Suprapubic skin (tissue), 4 donors: ENCODE results near the gene MFAP1. TPM values are rescaled to one million over a fixed set of nuclear protein-coding genes. Genes with fewer than 3 reads are reported as not detected.

Source experiments
- DNase-seq, 2 donors: peaks; one replicate each; pipeline ENCODE4 v3.0.0-alpha.2; 2019; ENCODE audit warnings: low spot score in 2 of 2
- H3K27ac ChIP-seq: fragments of 200-600 bp; sonication (generic); one replicate; pipeline ENCODE4 v1.5.1; 2019
- H3K27me3 ChIP-seq: fragments of 200-600 bp; sonication (generic); one replicate; pipeline ENCODE4 v1.5.1; 2019
- H3K36me3 ChIP-seq: fragments of 200-600 bp; sonication (generic); one replicate; pipeline ENCODE4 v1.5.1; 2019
- H3K4me1 ChIP-seq: fragments of 200-600 bp; sonication (generic); one replicate; pipeline ENCODE4 v1.5.1; 2019
- H3K4me3 ChIP-seq: fragments of 200-600 bp; sonication (generic); one replicate; pipeline ENCODE4 v1.5.1; 2019; ENCODE audit warnings: mild to moderate bottlenecking
- H3K9me3 ChIP-seq: fragments of 200-600 bp; sonication (generic); one replicate; pipeline ENCODE4 v1.5.1; 2019
- EP300 ChIP-seq: sonication (generic); formaldehyde crosslinking; IDR thresholded peaks from one replicate; pipeline ENCODE4 v1.6.1; 2017; ENCODE audit warnings: antibody characterized with exemption
- POLR2A ChIP-seq, 2 donors: fragments of 450-650 bp; IDR thresholded peaks; one replicate each; pipeline ENCODE4 v1.6.1; 2017; ENCODE audit warnings: antibody characterized with exemption in 2 of 2, mild to moderate bottlenecking in 2 of 2, moderate library complexity in 2 of 2
- POLR2AphosphoS5 ChIP-seq, 3 donors: sonication (generic); formaldehyde crosslinking; IDR thresholded peaks; one replicate each; pipeline ENCODE4 v1.6.1; 2017; ENCODE audit warnings: antibody characterized with exemption in 3 of 3
- WGBS: methylation state at CpG from one replicate; pipeline ENCODE4 v1.1.5; 2018; 5-methylcytosine and 5-hydroxymethylcytosine counted together
- total RNA-seq, 4 donors: library from RNA; depleted of rRNA; stranded (reverse); fragments of >200 nt; gene quantifications; one replicate each; pipeline ENCODE4 v1.1.0, GENCODE V29; 2016
- TF ChIP-seq, protein P1 (sequence below), 2 donors: fragments of 200-600 bp in 1 of 2; fragments of 450-650 bp in 1 of 2; sonication (generic) in 1 of 2; IDR thresholded peaks; one replicate each; pipeline ENCODE4 v1.5.1; 2016 to 2019; ENCODE audit warnings: antibody characterized with exemption in 2 of 2, mild to moderate bottlenecking in 1 of 2, moderate library complexity in 1 of 2

MFAP1 gene
- total RNA-seq, 4 donors from 2014 or later: 12.8 to 17.7 (median 15.4) TPM

DNA sequence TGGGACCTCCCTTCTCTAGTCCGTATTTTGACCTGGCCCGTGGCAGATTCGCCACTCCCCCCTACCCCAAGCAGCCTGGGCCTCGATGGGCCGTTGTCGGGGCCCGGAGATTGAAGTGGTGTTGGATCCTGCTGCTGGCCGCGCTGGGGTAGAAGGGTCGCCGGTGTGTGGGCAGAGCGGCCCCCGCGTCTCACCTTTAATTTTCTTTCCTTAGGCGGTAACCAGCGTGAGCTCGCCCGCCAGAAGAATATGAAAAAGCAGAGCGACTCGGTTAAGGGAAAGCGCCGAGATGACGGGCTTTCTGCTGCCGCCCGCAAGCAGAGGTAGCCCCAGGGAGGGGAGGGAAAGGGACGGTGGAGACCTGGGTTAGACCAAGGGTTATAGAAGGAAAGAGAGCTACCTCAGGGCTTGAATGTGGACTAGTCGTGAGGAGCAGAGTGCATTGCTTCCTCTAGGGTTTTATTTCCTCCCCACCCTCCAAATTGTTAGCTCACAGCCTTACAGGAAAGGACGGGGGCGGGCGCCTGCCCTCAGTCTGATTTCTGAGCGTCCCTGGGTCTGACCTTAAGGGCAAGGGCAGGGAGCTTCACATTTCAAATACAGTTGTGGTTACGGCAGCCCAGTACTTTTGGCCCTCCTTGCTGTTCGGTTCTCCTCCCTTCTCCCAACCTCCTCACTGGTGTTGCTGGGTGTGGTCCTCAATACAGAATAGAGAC is 31.6 kb downstream of the MFAP1 start:
- under 1% methylated on average over 23 of the region's 33 CpGs for WGBS
- DNase-seq: no peak
- Histone ChIP-seq H3K27ac (peak overlapping the region; percentile 99), H3K4me3 (peak overlapping the region; percentile 88), H3K4me1 (peaks cover 44% of the 10 kb centered on the region), H3K36me3 (peaks cover 35% of the 10 kb centered on the region), H3K27me3 (no peaks in the 10 kb centered on the region), H3K9me3 (no peaks in the 10 kb centered on the region)
- TF ChIP-seq POLR2A (IDR thresholded peaks at IDR 0.05) (no peak), POLR2AphosphoS5 (IDR thresholded peaks at IDR 0.05) (no peak), EP300 (no peak)
- TF ChIP-seq, protein P1, sequence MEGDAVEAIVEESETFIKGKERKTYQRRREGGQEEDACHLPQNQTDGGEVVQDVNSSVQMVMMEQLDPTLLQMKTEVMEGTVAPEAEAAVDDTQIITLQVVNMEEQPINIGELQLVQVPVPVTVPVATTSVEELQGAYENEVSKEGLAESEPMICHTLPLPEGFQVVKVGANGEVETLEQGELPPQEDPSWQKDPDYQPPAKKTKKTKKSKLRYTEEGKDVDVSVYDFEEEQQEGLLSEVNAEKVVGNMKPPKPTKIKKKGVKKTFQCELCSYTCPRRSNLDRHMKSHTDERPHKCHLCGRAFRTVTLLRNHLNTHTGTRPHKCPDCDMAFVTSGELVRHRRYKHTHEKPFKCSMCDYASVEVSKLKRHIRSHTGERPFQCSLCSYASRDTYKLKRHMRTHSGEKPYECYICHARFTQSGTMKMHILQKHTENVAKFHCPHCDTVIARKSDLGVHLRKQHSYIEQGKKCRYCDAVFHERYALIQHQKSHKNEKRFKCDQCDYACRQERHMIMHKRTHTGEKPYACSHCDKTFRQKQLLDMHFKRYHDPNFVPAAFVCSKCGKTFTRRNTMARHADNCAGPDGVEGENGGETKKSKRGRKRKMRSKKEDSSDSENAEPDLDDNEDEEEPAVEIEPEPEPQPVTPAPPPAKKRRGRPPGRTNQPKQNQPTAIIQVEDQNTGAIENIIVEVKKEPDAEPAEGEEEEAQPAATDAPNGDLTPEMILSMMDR (IDR thresholded peaks at IDR 0.05): no peak

DNA sequence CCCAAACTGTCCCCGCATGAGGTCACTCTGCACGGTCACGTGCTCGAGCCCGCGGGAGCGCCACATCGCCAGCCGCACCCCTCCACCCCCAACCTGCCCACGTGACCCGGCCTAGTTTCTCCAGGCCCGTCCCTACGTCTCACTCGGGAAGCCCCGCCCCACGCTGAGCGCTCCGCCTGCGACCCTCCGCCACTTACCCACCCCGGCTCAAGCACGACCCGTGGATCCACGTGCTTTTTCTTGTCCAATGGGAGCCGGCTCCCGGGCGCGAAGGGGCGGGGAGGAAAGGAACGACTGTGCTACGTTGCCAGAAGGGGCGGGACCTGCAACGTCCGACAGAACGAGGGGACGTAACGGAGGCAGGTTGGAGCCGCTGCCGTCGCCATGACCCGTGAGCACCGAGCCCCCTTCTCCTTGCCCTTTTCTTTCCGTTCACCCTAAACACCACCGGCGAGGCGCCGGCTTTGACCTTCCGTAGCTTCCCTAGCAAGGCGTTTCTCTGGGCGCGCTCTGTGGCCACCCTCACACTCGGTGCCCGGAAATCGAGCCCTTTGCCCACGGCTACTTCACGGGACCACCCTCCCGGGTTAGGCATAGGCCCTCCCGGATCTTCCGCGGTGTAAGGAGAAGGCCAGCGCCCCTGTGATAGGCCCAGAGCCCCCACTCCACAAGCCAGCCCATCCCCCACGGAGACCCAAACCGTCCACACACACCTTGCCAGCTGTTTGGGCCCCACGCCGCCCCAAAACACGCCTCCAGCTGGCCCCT is 32.3 kb downstream of the MFAP1 start, which contains the start of gene SERF2:
Gene SERF2 (plus strand): TSS at position 328 of the 768 bp plus-strand sequence. CDS start 57 bp downstream, at position 385.
- peak; percentile 100 for DNase-seq
- no peaks in the 10 kb centered on the region for H3K27me3 ChIP-seq
- H3K4me3 ChIP-seq: peak within 1 kb of the TSS; percentile 88
- TF ChIP-seq, protein P1 (IDR thresholded peaks at IDR 0.05): no peak
- peak; percentile 87 to 88 (median 87) for TF ChIP-seq POLR2AphosphoS5 (IDR thresholded peaks at IDR 0.05)
- TF ChIP-seq POLR2A (IDR thresholded peaks at IDR 0.05): peak; percentile 86 to 98
- H3K4me1 ChIP-seq: peaks cover 36% of the 10 kb centered on the region
- H3K36me3 ChIP-seq: peaks cover 28% of the 10 kb centered on the region
- peak within 1 kb of the TSS; percentile 99 for H3K27ac ChIP-seq
- WGBS: under 1% methylated on average over 27 of the region's 66 CpGs
- H3K9me3 ChIP-seq: no peaks in the 10 kb centered on the region

DNA sequence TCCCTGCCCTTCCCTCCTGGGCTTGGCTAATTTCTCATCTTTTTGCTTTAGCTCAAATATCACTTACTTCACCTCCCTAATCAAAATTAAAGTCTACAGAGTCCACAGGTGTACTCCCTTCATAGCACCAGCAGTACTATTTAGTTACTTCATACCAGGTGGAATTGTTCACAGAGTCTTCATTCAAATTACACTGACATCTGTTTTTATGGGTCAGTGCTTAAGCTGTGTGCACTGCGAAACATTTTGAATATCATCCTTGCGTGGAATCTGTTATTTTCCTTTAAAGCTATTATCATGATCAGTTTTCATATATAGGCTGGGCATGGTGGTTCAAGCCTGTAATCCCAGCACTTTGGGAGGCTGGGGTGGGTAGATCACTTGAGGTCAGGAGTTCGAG is 35.1 kb downstream of the MFAP1 start:
- 94% methylated on average over 3 of the region's 3 CpGs for WGBS
- Histone ChIP-seq H3K27me3 (no peaks in the 10 kb centered on the region), H3K9me3 (no peaks in the 10 kb centered on the region), H3K4me3 (no peak overlapping the region), H3K4me1 (peaks cover 19% of the 10 kb centered on the region), H3K27ac (peak overlapping the region; percentile 24), H3K36me3 (peaks cover 8% of the 10 kb centered on the region)
- TF ChIP-seq, protein P1 (IDR thresholded peaks at IDR 0.05): no peak
- TF ChIP-seq POLR2A (IDR thresholded peaks at IDR 0.05): no peak
- TF ChIP-seq POLR2AphosphoS5 (IDR thresholded peaks at IDR 0.05): no peak
- no peak for TF ChIP-seq EP300
- no peak for DNase-seq

DNA sequence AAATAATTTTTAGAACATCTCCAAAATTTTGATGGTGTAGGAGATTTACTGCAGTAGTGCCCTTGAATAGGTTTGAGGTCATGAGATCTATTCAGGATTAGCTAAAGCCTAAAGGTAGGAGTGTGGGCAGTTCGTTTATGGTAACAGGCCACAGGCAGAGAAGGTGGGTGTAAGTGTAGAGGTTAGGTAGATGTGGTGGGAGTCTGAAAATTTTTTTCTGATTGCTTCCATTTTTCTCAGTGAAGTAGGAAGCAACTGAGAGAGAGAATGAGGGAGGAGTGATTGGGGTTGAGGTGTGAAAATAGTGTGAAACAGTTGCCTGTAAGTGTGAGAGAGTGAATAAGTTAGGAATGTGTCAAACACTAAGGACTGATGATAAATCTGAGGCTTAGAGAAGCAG is 45.5 kb downstream of the MFAP1 start:
- no peak for DNase-seq
- no peaks in the 10 kb centered on the region for H3K9me3 ChIP-seq
- peaks cover 2% of the 10 kb centered on the region for H3K36me3 ChIP-seq
- WGBS: 79% methylated on average over 1 of the region's 1 CpG
- H3K27ac ChIP-seq: no peak overlapping the region
- TF ChIP-seq POLR2A (IDR thresholded peaks at IDR 0.05): no peak
- no peak for TF ChIP-seq EP300
- no peak for TF ChIP-seq POLR2AphosphoS5 (IDR thresholded peaks at IDR 0.05)
- TF ChIP-seq, protein P1 (IDR thresholded peaks at IDR 0.05): no peak
- H3K4me1 ChIP-seq: peaks cover 30% of the 10 kb centered on the region
- no peaks in the 10 kb centered on the region for H3K27me3 ChIP-seq
- no peak overlapping the region for H3K4me3 ChIP-seq
